ENCODE measurements around the gene SPAG8. TPM values are rescaled to one million over a fixed set of nuclear protein-coding genes. Genes with fewer than 3 reads are reported as not detected.
A peak's percentile ranks its signal among the peaks of the same experiment; 100 is the strongest.

Gene SPAG8
- polyA plus RNA-seq (2013, experiment 1 of 2; ENCODE audit: insufficient read length), result 1.2 TPM
- polyA plus RNA-seq (2013, experiment 2 of 2; ENCODE audit: insufficient read length), result 1.5 TPM

- peak; percentile 96 for DNase-seq
Measured at GRCh38 chr9:35812025-35812602, at the start of gene SPAG8. SPAG8 (minus strand) TSS chr9:35812262; CDS start chr9:35812147, 115 bp downstream.

GRCh38 chr9:35861161-35861897 lies 49.3 kb upstream of the SPAG8 start:
- DNase-seq, result no peak

DNA sequence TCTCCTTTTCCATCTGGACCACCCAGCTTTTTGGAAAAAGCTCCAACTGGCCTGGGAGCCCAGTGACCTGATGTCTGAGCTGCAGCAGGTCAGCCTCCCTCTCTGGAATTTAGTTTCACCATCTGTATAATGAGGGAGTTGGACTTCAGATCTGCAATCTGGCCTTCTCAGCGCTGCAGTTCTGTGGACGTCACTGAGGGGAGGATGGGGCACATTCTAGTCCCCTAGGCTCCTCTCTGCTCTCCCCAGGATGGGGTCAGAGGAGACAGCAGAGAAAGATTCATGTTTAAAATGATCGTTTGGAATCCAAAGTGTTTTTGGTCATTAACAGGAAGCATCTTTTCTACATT lies 47.9 kb upstream of the SPAG8 start:
- no peak for DNase-seq

DNA sequence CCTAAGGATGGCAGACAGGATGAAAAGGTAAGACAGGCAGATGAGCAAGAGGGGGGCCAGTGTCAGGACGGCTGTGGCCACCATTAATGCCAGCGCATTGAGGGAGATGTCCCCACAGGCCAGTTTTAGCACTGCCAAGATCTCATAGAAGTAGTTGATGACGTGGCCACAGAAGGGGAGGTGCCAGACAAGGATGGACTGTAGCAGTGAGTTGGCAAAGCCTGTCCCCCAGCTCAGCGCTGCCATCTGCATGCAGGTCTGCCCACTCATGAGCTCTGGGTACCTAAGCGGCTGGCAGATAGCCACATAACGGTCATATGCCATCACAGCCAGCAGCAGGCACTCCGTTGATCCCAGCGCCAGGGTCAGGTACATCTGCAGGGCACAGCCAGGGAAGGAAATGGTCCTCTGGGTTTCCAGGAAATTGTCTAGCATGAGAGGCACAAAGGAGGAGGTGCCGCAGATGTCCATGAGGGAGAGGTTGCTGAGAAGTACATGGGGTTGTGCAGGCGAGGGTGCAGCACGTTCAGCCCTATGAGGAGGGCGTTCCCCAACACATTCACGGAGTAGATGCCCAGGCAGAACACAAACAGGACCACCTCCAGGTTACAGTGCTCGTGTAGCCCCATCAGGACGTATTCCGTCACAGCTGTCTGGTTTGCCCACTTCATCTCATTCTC lies 47.4 kb upstream of the SPAG8 start:
- peak; percentile 13 for DNase-seq

DNA sequence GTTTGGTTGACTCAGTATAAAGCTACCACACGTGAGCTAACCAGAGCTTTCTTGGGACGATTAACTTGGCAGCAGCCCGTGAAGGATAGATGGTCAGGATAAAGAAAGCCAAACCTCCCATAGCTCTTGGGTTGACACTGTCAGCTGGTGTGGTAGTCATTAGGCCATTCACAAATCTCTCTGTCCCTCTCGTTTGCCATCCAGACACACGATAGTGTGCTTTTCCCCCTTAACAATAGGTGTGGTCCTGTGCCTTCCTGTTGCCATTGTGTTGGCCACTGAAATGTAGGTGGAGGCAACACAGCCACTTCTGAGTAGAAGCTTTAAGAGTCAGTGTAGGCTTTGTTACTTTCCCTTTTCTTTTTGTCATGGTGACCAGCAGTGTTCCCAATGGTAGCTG lies 46.4 kb upstream of the SPAG8 start:
- no peak for DNase-seq

DNA sequence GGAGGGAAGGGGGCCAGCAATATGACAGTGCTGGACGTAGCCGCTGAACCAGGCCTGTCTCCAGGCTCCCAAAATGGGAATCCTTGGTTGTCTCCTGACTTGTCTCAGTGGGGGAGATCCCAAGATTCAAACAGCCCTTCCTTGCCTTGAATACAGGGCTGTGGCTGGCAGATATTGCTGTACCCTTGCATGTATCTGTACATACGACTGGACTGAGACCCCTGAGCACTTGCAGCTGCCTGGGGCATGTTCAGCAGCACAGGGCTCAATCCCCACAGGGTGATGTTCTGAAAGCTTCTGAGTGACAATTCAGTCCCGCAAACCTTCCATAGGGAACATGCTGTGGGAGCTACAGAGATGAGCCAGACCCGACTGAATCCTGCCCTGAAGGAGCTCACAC lies 44.8 kb upstream of the SPAG8 start:
- DNase-seq, result no peak

GRCh38 chr9:35856206-35856605 lies 44.1 kb upstream of the SPAG8 start:
- DNase-seq, result no peak

DNA sequence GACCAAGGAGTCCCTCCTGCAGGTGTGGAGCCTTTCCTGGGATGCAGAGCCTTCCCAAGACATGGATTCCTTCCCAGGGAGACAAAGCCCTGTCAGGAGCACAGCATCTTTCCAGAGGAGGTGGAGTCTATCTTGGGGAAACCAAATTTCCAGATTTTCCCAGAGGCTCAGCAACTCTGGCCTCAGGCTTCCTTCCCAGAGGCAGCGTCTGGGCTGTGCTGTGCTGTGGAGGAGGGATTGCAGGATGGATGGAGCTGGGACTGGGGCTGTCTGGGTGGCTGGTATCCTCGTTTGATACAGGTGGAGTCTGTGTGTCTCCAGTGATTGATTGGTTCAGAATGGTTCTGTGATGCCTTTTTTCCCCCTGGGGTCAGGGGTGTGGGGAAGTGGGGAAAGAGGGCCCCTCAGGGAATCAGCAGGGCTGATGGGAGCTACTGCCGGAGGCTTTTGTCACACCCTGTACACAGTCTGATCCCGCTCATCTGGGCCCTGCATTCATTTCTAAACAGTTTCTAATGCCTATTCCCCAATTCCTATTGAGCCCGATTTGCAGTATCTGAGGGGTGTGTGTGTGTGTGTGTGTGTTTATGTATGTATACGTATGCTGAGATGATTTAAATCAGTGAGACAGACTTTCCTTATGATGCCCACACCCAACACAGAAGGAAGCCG lies 42.2 kb upstream of the SPAG8 start:
- DNase-seq, result no peak

DNA sequence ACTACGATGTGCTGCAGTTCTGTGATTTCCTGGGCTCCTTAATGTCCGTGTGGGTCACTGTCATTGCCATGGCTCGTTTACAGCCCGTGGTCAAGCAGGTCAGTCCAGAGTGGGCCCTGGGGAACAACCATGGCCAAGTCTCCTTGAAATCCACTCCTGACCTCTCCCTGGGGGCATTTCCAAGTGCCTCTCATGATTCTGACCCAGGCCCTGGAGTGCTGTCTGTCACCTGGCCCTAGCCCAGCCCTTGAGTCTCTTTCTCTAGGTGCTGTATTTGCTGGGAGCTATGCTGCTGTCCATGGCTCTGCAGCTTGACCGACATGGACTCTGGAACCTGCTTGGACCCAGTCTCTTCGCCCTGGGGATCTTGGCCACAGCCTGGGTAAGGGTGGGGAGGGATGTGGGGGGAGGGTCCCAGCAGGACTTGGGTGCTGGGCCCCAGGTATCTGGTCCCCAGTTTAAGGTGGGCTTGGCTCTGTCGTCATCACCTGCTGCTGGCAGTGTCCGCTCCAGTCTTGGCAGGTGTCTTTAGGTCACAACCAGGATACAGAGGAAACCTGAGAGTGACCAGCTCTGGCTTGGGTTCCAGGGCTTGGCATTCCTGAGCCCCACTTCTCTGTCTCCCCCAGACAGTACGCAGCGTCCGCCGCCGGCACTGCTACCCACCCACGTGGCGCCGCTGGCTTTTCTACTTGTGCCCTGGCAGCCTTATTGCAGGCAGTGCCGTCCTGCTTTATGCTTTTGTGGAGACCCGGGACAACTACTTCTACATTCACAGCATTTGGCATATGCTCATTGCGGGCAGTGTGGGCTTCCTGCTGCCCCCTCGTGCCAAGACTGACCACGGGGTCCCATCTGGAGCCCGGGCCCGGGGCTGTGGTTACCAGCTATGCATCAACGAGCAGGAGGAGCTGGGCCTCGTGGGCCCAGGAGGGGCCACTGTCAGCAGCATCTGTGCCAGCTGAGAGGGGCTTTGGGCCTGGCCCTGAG lies 41.1 kb upstream of the SPAG8 start:
- no peak for DNase-seq

- DNase-seq, result no peak
Measured at GRCh38 chr9:35852267-35852815, 40.3 kb upstream of the SPAG8 start.

- peak; percentile 85 for DNase-seq
Measured at GRCh38 chr9:35847792-35848572, 35.9 kb upstream of the SPAG8 start.

DNA sequence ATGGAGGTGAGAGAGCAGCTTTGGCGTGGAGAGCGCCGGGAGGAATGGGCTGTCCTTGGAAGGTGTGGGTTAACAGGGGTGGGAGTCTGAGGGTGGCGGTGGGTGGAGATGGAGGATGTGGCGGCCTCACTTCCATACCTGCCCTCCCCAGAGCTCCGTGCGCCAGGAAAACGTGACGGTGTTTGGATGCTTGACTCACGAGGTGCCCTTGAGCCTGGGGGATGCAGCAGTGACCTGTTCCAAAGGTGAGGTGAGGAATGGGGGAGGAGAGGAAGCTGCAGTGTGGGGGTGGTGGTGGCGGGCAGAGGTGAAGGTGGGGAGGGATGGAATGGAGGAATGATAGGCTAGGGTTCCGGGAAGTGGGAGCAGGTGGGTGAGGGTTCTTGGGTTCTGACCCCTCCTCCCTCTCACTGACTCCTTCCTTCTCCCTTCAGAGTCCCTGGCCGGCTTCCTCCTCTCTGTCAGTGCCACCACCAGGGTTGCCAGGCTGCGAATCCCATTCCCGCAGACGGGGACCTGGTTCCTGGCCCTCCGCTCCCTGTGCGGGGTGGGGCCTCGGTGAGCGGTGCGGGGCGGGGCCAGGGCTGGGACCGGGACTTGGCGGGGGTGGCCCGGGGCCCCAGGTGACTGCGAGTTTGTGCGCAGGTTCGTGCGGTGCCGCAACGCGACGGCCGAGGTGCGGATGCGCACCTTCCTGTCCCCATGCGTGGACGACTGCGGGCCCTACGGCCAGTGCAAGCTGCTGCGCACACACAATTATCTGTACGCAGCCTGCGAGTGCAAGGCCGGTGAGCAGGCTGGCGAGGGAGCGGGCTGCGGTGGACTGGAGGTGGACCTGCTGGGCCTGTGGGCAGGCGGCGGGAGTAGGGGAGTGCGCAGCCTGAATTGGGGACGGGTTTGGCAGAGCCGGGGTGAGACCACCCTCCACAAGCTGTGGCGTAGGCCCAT lies 34.0 kb upstream of the SPAG8 start:
- no peak for DNase-seq

- peak; percentile 91 for DNase-seq
Measured at GRCh38 chr9:35844628-35845270, 32.7 kb upstream of the SPAG8 start.

GRCh38 chr9:35842795-35843194 lies 30.7 kb upstream of the SPAG8 start:
- DNase-seq, result no peak

- DNase-seq, result no peak
Measured at GRCh38 chr9:35842020-35842745, 30.1 kb upstream of the SPAG8 start.

- DNase-seq, result no peak
Measured at GRCh38 chr9:35841645-35841900, 29.5 kb upstream of the SPAG8 start.

DNA sequence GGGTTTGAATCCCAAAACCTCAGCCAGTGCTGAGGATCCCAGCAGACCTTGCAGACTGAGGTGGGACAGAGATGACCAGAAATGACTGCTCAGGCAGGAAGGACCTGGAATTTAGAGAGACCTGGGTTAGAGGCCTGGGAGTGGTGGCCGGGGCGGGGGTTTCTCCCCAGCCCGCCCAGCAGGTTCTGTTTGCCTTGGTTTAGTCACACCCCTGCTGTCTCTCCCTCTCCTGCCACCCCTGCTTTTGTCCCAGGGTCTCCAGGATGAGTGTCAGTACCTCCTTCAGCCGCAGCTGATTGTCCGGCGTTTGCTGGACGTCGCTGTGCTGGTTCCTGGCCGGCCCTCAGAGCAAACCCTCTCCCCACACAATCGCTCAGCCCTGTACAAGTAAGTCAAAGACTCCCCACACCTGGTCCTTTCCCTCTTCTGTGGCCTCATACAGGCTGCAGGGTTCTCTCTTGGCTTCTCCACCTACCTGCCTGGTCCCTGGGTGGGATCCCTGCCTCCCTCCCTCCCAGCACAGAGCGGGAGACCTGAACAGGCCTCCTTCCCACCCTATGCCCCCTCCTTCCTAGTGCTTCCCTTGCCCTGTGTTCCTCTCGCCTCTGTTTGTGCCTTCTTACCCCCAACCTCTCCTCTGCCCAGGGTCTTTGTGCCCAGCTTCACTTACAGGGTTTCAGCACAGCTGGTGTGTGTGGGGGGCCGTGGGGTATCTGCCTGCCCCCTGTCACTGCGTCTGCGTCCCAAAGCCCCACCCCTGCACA lies 29.0 kb upstream of the SPAG8 start:
- DNase-seq, result no peak

- DNase-seq, result no peak
Measured at GRCh38 chr9:35839926-35840325, 27.9 kb upstream of the SPAG8 start.
